GM12891 (cell line): ENCODE data around the gene PIM3.

Source experiments
- DNase-seq: peaks from one replicate; pipeline ENCODE4 v3.0.0; 2011; ENCODE audit warnings: low spot score; ENCODE audit not compliant: insufficient read length
- FAIRE-seq: peaks from 2 replicates; lab custom pipeline; 2011; peaks lifted over from hg19 to GRCh38; lab: Jason Lieb, UNC
- PAX5 ChIP-seq: IDR thresholded peaks from 2 replicates; pipeline ENCODE4 v1.6.1; 2011; ENCODE audit warnings: low read length, moderate library complexity, mild to moderate bottlenecking; ENCODE audit not compliant: insufficient read depth, severe bottlenecking
- POLR2A ChIP-seq: IDR thresholded peaks from 2 replicates; pipeline ENCODE4 v1.6.1; 2011; ENCODE audit warnings: low read depth, low read length, control low read depth
- POLR2AphosphoS5 ChIP-seq: IDR thresholded peaks from 2 replicates; pipeline ENCODE4 v1.6.1; 2011; ENCODE audit warnings: low read depth, low read length, control low read depth
- POU2F2 ChIP-seq: IDR thresholded peaks from 2 replicates; pipeline ENCODE4 v1.6.1; 2011; ENCODE audit warnings: low read depth, mild to moderate bottlenecking, control low read depth, low read length, moderate library complexity
- SPI1 ChIP-seq: IDR thresholded peaks from 2 replicates; pipeline ENCODE4 v1.6.1; 2011; ENCODE audit warnings: low read depth, low read length, control low read depth
- TAF1 ChIP-seq: IDR thresholded peaks from 2 replicates; pipeline ENCODE4 v1.6.1; 2011; ENCODE audit warnings: low read depth, low read length, control low read depth

The PIM3 gene

DNA sequence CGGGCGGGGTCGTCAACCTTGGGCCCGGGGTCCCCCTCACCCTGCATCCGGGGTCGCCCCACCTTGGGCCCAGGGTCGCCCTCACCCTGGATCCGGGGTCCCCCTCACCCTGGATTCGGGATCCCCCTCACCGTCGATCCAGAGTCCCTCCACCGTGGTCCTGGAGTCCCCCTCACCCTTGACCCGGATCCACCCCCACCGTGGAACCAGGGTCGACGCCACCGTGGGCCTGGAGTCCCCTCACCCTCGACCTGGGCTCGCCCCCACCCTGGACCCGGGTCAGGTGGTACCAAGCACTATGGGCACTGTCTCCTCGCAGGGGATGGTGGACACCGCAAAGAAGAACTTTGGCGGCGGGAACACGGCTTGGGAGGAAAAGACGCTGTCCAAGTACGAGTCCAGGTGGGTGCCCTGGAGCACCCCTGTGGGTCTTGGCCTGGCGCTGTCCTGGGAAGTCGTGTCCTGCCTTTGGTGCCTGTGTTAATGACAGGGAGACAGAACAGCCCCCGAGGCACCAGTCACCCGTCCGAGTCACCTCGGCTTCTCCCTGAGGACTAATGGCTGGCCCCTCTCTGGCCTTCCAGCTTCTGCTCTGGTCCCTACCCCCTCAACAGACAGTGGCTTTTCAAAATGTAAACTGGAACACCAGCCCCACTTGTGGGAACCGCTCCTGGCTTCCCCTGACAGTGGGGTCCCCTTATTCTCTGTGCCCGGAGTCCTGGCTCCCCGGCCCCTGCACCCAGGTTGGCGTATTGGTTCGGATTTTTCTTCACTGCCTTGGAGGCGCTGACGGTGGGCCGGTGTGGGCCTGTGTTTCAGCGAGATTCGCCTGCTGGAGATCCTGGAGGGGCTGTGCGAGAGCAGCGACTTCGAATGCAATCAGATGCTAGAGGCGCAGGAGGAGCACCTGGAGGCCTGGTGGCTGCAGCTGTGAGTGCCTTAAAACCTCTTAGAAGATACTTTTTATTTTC lies 41.4 kb upstream of the PIM3 start:
- FAIRE-seq (peak; percentile 20), DNase-seq (no peak)
- TF ChIP-seq POLR2A (no peak), SPI1 (no peak), POU2F2 (no peak), TAF1 (no peak), PAX5 (no peak), POLR2AphosphoS5 (no peak)

DNA sequence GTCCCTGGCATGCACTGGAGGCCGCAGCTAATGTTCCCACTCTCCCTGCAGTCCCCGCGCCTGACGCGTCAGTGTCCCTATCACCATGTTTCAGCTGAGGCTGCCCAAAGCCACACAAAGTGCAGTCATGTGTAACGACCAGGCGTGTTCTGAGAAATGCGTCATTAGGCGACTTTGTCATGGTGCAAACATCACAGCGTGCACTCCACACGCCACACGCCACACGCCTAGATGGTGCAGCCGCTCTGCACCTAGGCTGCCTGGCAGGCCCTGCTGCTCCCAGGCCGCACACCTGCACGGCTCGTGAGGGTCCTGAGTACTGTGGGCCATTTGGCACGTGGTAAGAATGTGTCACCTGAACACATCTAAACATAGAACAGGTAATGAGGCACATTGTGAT lies 39.7 kb upstream of the PIM3 start:
- FAIRE-seq: no peak

GRCh38 chr22:49921508-49922278 lies 38.9 kb upstream of the PIM3 start:
- FAIRE-seq (no peak), DNase-seq (no peak)
- TF ChIP-seq POLR2A: no peak
- no peak for TF ChIP-seq POU2F2
- no peak for TF ChIP-seq TAF1
- no peak for TF ChIP-seq PAX5
- no peak for TF ChIP-seq SPI1
- no peak for TF ChIP-seq POLR2AphosphoS5

More for the DNA sequence above, 39.7 kb upstream of the PIM3 start:
- no peak for TF ChIP-seq POU2F2
- 0 out of 2 replicates have a peak, but pooled peaks have one; percentile 40 for TF ChIP-seq POLR2A
- TF ChIP-seq TAF1: no peak
- no peak for TF ChIP-seq POLR2AphosphoS5
- no peak for TF ChIP-seq SPI1
- no peak for TF ChIP-seq PAX5
- DNase-seq: no peak

DNA sequence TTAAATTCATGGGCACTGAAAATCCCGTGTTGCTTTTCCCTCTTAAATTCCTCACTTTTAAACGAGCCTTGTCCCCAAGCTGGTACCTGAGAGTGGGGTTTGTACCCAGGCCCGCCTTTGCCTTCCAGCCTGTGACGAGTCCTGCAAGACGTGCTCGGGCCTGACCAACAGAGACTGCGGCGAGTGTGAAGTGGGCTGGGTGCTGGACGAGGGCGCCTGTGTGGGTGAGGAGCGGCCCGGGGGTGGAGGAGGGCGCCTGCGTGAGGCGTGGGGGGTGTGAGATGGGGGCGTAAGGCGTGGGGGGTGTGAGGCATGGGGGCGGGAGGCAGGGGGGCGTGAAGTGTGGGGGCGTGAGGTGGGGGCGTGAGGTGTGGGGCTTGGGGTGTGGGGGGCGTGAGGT lies 38.1 kb upstream of the PIM3 start:
- DNase-seq (no peak), FAIRE-seq (no peak)
- TF ChIP-seq SPI1 (no peak), PAX5 (no peak), POLR2A (no peak), POU2F2 (no peak), POLR2AphosphoS5 (no peak), TAF1 (no peak)

GRCh38 chr22:49922926-49923325 lies 37.6 kb upstream of the PIM3 start:
- no peak for TF ChIP-seq TAF1
- no peak for TF ChIP-seq POU2F2
- no peak for TF ChIP-seq PAX5
- no peak for TF ChIP-seq SPI1
- TF ChIP-seq POLR2AphosphoS5: no peak
- TF ChIP-seq POLR2A: no peak
- DNase-seq (no peak), FAIRE-seq (no peak)

DNA sequence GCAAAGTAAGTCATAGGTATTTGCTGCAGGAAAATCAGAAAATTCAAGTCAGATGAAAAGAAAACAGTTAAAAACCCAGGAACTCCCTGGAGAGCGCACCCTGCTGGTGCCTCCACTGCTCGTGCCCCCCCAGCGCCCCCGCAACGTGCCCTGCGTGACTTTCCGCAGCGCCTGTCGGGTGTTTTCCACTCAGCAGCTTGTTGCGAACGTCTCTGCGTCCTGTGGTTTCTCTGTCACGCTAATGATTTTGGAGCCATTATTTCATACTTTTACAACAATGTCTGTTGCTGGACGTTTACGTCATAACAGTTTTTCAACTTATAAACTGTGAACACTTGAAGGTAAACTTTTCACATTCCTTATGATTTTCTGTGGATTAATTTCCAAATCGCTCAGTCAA lies 37.1 kb upstream of the PIM3 start:
- FAIRE-seq (peak; percentile 88), DNase-seq (no peak)
- TF ChIP-seq PAX5 (peak; percentile 44), POU2F2 (0 out of 2 replicates have a peak, but pooled peaks have one; percentile 57), SPI1 (no peak), TAF1 (no peak)

- TF ChIP-seq SPI1 (no peak), POLR2A (no peak), POU2F2 (no peak), TAF1 (no peak), POLR2AphosphoS5 (0 out of 2 replicates have a peak, but pooled peaks have one; percentile 8)
- DNase-seq: no peak
- peak; percentile 52 for FAIRE-seq
These were observed 36.3 kb upstream of the PIM3 start for GRCh38 chr22:49924113-49924833.

- peak; percentile 100 for FAIRE-seq
- TF ChIP-seq POLR2A (peak; percentile 68; the same call in 1 of the 2 replicates), POU2F2 (no peak), POLR2AphosphoS5 (peak; percentile 57; the same call in 1 of the 2 replicates), TAF1 (peak; percentile 33; the same call in 1 of the 2 replicates), SPI1 (peak; percentile 38; the same call in 1 of the 2 replicates), PAX5 (no peak)
- DNase-seq: peak; percentile 67
These were observed 34.9 kb upstream of the PIM3 start for GRCh38 chr22:49925525-49926128.
